ENCODE data around the gene FOXP1. TPM values are rescaled to one million over a fixed set of nuclear protein-coding genes. Genes with fewer than 3 reads are reported as not detected.

The FOXP1 gene
- total and polyA plus RNA-seq, 4 donors = 4.9 to 35.4 (median 32.0) TPM

GRCh38 chr3:71486831-71487230 is 96.7 kb downstream of the FOXP1 start:
- TF ChIP-seq HNF4A (conservative IDR thresholded peaks at IDR 0.05) (no peak), YY1 (IDR thresholded peaks at IDR 0.05) (no peak), HNF4G (IDR thresholded peaks at IDR 0.05) (no peak), TAF1 (conservative IDR thresholded peaks at IDR 0.05) (no peak), RAD21 (IDR thresholded peaks at IDR 0.05) (no peak), GABPA (IDR thresholded peaks at IDR 0.05 in 1 of 2, conservative IDR thresholded peaks at IDR 0.05 in 1 of 2) (no peak), JUND (IDR thresholded peaks at IDR 0.05) (no peak), REST (IDR thresholded peaks at IDR 0.05) (no peak), FOXA2 (IDR thresholded peaks at IDR 0.05) (no peak), RXRA (IDR thresholded peaks at IDR 0.05) (no peak)
- TF ChIP-seq, protein P1, sequence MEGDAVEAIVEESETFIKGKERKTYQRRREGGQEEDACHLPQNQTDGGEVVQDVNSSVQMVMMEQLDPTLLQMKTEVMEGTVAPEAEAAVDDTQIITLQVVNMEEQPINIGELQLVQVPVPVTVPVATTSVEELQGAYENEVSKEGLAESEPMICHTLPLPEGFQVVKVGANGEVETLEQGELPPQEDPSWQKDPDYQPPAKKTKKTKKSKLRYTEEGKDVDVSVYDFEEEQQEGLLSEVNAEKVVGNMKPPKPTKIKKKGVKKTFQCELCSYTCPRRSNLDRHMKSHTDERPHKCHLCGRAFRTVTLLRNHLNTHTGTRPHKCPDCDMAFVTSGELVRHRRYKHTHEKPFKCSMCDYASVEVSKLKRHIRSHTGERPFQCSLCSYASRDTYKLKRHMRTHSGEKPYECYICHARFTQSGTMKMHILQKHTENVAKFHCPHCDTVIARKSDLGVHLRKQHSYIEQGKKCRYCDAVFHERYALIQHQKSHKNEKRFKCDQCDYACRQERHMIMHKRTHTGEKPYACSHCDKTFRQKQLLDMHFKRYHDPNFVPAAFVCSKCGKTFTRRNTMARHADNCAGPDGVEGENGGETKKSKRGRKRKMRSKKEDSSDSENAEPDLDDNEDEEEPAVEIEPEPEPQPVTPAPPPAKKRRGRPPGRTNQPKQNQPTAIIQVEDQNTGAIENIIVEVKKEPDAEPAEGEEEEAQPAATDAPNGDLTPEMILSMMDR (IDR thresholded peaks at IDR 0.05; ENCODE audit: low read depth, low read length, missing input control) = no peak
- TF ChIP-seq, protein P2, sequence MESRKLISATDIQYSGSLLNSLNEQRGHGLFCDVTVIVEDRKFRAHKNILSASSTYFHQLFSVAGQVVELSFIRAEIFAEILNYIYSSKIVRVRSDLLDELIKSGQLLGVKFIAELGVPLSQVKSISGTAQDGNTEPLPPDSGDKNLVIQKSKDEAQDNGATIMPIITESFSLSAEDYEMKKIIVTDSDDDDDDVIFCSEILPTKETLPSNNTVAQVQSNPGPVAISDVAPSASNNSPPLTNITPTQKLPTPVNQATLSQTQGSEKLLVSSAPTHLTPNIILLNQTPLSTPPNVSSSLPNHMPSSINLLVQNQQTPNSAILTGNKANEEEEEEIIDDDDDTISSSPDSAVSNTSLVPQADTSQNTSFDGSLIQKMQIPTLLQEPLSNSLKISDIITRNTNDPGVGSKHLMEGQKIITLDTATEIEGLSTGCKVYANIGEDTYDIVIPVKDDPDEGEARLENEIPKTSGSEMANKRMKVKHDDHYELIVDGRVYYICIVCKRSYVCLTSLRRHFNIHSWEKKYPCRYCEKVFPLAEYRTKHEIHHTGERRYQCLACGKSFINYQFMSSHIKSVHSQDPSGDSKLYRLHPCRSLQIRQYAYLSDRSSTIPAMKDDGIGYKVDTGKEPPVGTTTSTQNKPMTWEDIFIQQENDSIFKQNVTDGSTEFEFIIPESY (IDR thresholded peaks at IDR 0.05) = no peak
- no peak overlapping the region for H3K4me3 ChIP-seq (ENCODE audit: low read depth in 1 of 3, low read length in 3 of 3)
- H3K4me1 ChIP-seq (ENCODE audit: control insufficient read depth in 4 of 4, insufficient read depth in 4 of 4, low read length in 3 of 4) = peaks cover 0 to 4% (median 0%) of the 10 kb centered on the region in 4 donors
- H3K27me3 ChIP-seq (ENCODE audit: control insufficient read depth in 4 of 4, insufficient read depth in 4 of 4, low read length in 3 of 4) = no peaks in the 10 kb centered on the region
- H3K9ac ChIP-seq (ENCODE audit: low read depth in 1 of 2, low read length in 2 of 2) = no peak overlapping the region
- peaks cover 0 to 4% (median 2%) of the 10 kb centered on the region in 4 donors for H3K36me3 ChIP-seq (ENCODE audit: control insufficient read depth in 4 of 4, insufficient read depth in 3 of 4, low read depth in 1 of 4, low read length in 3 of 4)
- no peak overlapping the region for H3K27ac ChIP-seq (ENCODE audit: low read depth in 1 of 2, low read length in 2 of 2)
- WGBS = 89% methylated on average over 6 of the region's 6 CpGs
- DNase-seq (ENCODE audit: low spot score) = no peak
- no peaks in the 10 kb centered on the region for H3K9me3 ChIP-seq (ENCODE audit: control insufficient read depth in 4 of 4, low read length in 3 of 4)

DNA sequence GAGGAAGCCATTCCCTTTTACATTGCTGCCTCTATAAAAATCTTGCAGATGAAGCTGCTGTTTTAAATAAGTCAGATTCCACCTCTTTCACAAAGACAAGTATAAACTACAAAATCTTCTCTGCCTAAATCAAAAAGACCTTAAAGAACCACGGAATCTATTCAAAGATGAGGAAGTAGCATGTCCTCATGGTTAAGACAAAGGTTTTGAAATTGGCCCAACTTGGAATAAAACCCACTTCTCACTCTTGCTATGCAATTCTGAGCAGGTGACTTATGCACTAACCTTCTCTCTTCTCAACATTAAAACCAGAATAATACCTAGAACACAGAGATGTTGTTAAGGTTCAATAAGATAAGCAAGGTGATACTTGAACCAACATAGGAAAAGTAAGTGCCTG is 97.6 kb downstream of the FOXP1 start:
- H3K27ac ChIP-seq (ENCODE audit: low read depth in 1 of 2, low read length in 2 of 2) = no peak overlapping the region
- H3K36me3 ChIP-seq (ENCODE audit: control insufficient read depth in 4 of 4, insufficient read depth in 3 of 4, low read depth in 1 of 4, low read length in 3 of 4) = no peaks in the 10 kb centered on the region
- no peak overlapping the region for H3K9ac ChIP-seq (ENCODE audit: low read depth in 1 of 2, low read length in 2 of 2)
- TF ChIP-seq YY1 (IDR thresholded peaks at IDR 0.05) (no peak), RAD21 (IDR thresholded peaks at IDR 0.05) (no peak), FOXA1 (IDR thresholded peaks at IDR 0.05) (no peak), HNF4G (IDR thresholded peaks at IDR 0.05) (no peak), FOXA2 (IDR thresholded peaks at IDR 0.05) (no peak), TAF1 (conservative IDR thresholded peaks at IDR 0.05) (no peak), MAX (IDR thresholded peaks at IDR 0.05) (no peak), JUND (IDR thresholded peaks at IDR 0.05) (no peak), GABPA (IDR thresholded peaks at IDR 0.05 in 1 of 2, conservative IDR thresholded peaks at IDR 0.05 in 1 of 2) (no peak)
- H3K9me3 ChIP-seq (ENCODE audit: control insufficient read depth in 4 of 4, low read length in 3 of 4) = no peaks in the 10 kb centered on the region
- no peak for DNase-seq (ENCODE audit: low spot score)
- H3K4me1 ChIP-seq (ENCODE audit: control insufficient read depth in 4 of 4, insufficient read depth in 4 of 4, low read length in 3 of 4) = peaks cover 0 to 4% (median 0%) of the 10 kb centered on the region in 4 donors
- no peaks in the 10 kb centered on the region for H3K27me3 ChIP-seq (ENCODE audit: control insufficient read depth in 4 of 4, insufficient read depth in 4 of 4, low read length in 3 of 4)
- 87% methylated on average over 1 of the region's 1 CpG for WGBS
- H3K4me3 ChIP-seq (ENCODE audit: low read depth in 1 of 3, low read length in 3 of 3) = no peak overlapping the region
